ENCODE results near the gene ISY1. TPM values are rescaled to one million over a fixed set of nuclear protein-coding genes. Genes with fewer than 3 reads are reported as not detected.

ISY1 gene
- total and polyA plus RNA-seq, 8 donors, result 5.4 to 31.5 (median 13.2) TPM

- Histone ChIP-seq H3K27ac (no peak overlapping the region), H3K4me1 (peaks cover 0 to 4% (median 1%) of the 10 kb centered on the region in 4 donors), H3K36me3 (peaks cover 80 to 100% (median 100%) of the 10 kb centered on the region in 4 donors), H3K27me3 (no peaks in the 10 kb centered on the region), H3K9me3 (no peaks in the 10 kb centered on the region), H3K4me3 (no peak overlapping the region)
- intact Hi-C loops (cut with DNase I; ENCODE audit: low total_unique reads), result no loop called here
- WGBS, 5 donors, result 85 to 92% (median 89%) methylated on average over 4 to 5 of the region's 5 CpGs
- TF ChIP-seq POLR2AphosphoS5 (IDR thresholded peaks at IDR 0.05) (no peak), POLR2A (IDR thresholded peaks at IDR 0.05) (no peak), EP300 (IDR thresholded peaks at IDR 0.05) (no peak), CTCF (IDR thresholded peaks at IDR 0.05) (no peak)
- no peak for DNase-seq
Measured at GRCh38 chr3:129132097-129132866, 28.6 kb downstream of the ISY1 start.

GRCh38 chr3:129131465-129132088 is 29.3 kb downstream of the ISY1 start:
- no peak overlapping the region for H3K27ac ChIP-seq
- H3K4me1 ChIP-seq, result peaks cover 0 to 11% (median 5%) of the 10 kb centered on the region in 4 donors
- intact Hi-C loops (cut with DNase I; ENCODE audit: low total_unique reads), result no loop called here
- DNase-seq, result no peak
- no peaks in the 10 kb centered on the region for H3K9me3 ChIP-seq
- peaks cover 73 to 100% (median 99%) of the 10 kb centered on the region in 4 donors for H3K36me3 ChIP-seq
- 76 to 85% (median 83%) methylated on average over 2 of the region's 2 CpGs for WGBS, 5 donors
- H3K27me3 ChIP-seq, result no peaks in the 10 kb centered on the region
- TF ChIP-seq CTCF (IDR thresholded peaks at IDR 0.05), result no peak
- no peak for TF ChIP-seq POLR2AphosphoS5 (IDR thresholded peaks at IDR 0.05)
- TF ChIP-seq POLR2A (IDR thresholded peaks at IDR 0.05), result no peak
- TF ChIP-seq EP300 (IDR thresholded peaks at IDR 0.05), result no peak
- H3K4me3 ChIP-seq, result no peak overlapping the region

- H3K4me1 ChIP-seq, result peaks cover 0 to 11% (median 5%) of the 10 kb centered on the region in 4 donors
- H3K27me3 ChIP-seq, result no peaks in the 10 kb centered on the region
- WGBS, 5 donors, result 75 to 88% (median 79%) methylated on average over 13 of the region's 13 CpGs
- H3K36me3 ChIP-seq, result peaks cover 61 to 94% (median 87%) of the 10 kb centered on the region in 4 donors
- no peak overlapping the region for H3K27ac ChIP-seq
- H3K9me3 ChIP-seq, result no peaks in the 10 kb centered on the region
- H3K4me3 ChIP-seq, result no peak overlapping the region
- no peak for DNase-seq
- no peak for TF ChIP-seq CTCF (IDR thresholded peaks at IDR 0.05)
- TF ChIP-seq POLR2A (IDR thresholded peaks at IDR 0.05), result no peak
- no peak for TF ChIP-seq POLR2AphosphoS5 (IDR thresholded peaks at IDR 0.05)
- TF ChIP-seq EP300 (IDR thresholded peaks at IDR 0.05), result no peak
- intact Hi-C loops (cut with DNase I; ENCODE audit: low total_unique reads), result no loop called here
Measured at GRCh38 chr3:129130291-129130813, 30.5 kb downstream of the ISY1 start.

- no peak for DNase-seq
- 91 to 96% (median 95%) methylated on average over 16 of the region's 16 CpGs for WGBS, 5 donors
- H3K4me3 ChIP-seq, result no peak overlapping the region
- intact Hi-C loops (cut with DNase I; ENCODE audit: low total_unique reads), result no loop called here
- peaks cover 43 to 76% (median 69%) of the 10 kb centered on the region in 4 donors for H3K36me3 ChIP-seq
- H3K27me3 ChIP-seq, result no peaks in the 10 kb centered on the region
- H3K9me3 ChIP-seq, result no peaks in the 10 kb centered on the region
- peaks cover 2 to 13% (median 7%) of the 10 kb centered on the region in 4 donors for H3K4me1 ChIP-seq
- no peak overlapping the region for H3K27ac ChIP-seq
- TF ChIP-seq CTCF (IDR thresholded peaks at IDR 0.05) (no peak), EP300 (IDR thresholded peaks at IDR 0.05) (no peak), POLR2AphosphoS5 (IDR thresholded peaks at IDR 0.05) (no peak), POLR2A (IDR thresholded peaks at IDR 0.05) (no peak)
Measured at GRCh38 chr3:129128357-129129155, 32.3 kb downstream of the ISY1 start.

All from stomach (tissue), 9 donors.